GM12865 (cell line): ENCODE measurements around the gene JMJD1C.
"Not testable (repeated sequence)": the region's sequence is repeated elsewhere in the genome, so short reads cannot be mapped to it uniquely, and the experiment has no call there.

ENCODE experiments used
- DNase-seq: peaks from one replicate; pipeline ENCODE4 v3.0.0; 2010; ENCODE audit warnings: low read depth
- H3K4me3 ChIP-seq: 2 replicates; pipeline ENCODE4 v1.5.1; 2011; ENCODE audit warnings: mild to moderate bottlenecking, low read depth, low read length, control low read depth
- TF ChIP-seq, protein P1 (sequence below): IDR thresholded peaks from 2 replicates; pipeline ENCODE4 v1.5.1; 2011; ENCODE audit warnings: low read length, control low read depth, low read depth, inconsistent platforms; ENCODE audit not compliant: insufficient read depth; ENCODE audit errors: missing control alignments

The JMJD1C gene

DNA sequence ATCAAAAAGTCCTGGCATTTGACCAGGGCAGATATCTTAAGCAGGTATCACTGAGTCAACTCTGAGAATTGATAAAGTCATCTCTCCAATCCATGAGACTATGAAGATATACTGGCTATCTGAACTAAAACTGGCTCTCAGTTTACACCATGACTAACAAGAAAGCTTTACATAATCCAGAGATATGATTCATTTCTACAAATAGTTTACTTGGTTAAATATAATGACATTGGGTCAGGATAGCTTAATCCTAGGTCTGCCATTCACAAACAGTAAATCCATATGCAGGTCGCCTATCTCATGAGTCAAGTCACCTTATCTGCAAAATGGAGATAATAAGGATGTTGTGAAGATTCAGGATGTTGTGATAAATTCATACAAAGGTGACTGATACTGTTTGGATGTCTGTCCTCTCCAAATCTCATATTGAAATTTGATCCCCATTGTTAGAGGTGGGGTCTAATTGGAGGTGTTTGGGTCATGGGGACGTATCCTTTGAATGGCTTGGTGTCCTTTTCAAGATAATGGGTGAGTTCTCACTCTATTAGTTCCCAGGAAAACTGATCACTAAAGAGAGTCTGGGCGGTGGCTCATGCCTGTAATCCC, 117.4 kb downstream of the JMJD1C start:
- TF ChIP-seq, protein P1, sequence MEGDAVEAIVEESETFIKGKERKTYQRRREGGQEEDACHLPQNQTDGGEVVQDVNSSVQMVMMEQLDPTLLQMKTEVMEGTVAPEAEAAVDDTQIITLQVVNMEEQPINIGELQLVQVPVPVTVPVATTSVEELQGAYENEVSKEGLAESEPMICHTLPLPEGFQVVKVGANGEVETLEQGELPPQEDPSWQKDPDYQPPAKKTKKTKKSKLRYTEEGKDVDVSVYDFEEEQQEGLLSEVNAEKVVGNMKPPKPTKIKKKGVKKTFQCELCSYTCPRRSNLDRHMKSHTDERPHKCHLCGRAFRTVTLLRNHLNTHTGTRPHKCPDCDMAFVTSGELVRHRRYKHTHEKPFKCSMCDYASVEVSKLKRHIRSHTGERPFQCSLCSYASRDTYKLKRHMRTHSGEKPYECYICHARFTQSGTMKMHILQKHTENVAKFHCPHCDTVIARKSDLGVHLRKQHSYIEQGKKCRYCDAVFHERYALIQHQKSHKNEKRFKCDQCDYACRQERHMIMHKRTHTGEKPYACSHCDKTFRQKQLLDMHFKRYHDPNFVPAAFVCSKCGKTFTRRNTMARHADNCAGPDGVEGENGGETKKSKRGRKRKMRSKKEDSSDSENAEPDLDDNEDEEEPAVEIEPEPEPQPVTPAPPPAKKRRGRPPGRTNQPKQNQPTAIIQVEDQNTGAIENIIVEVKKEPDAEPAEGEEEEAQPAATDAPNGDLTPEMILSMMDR, result no peak
- no peak overlapping the region for H3K4me3 ChIP-seq
- no peak for DNase-seq

DNA sequence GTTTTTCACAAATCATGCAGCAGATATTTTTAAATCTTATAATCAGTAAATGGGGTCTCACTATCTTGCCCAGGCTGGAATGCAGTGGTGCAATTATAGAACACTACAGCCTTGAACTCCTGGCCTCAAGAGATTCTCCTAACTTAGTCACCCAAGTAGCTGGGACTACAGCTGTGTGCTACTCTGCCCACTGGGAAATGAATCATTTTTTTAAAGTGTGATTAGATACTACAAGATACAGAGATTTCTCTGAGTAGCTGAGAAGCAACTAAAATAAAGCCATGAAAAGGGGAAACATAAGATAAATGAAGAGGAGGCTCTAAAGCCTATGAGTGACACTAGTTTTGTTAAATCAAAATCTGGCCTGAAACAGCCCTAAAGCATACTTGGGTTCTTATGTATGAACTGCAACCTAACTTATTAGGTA, 119.7 kb downstream of the JMJD1C start:
- H3K4me3 ChIP-seq, result no peak overlapping the region
- TF ChIP-seq, protein P1, result no peak
- no peak for DNase-seq

DNA sequence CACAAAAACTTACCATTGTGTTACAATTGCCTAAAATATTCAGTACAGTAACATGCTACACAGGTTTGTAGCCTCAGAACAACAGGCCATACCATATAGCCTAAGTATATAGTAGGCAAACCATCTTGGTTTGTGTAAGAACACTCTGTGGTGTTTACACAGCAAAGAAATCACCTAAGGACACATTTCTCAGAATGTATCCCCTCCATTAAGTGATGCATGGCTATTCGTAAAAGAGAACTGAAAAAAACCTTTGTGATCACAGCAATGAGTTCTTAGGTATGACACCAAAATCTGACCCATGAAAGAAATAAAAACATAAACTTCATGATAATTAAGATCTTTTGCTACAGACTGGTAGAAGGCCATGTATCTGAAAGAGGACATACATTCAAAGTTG, 121.5 kb downstream of the JMJD1C start:
- DNase-seq, result no peak
- no peak overlapping the region for H3K4me3 ChIP-seq
- TF ChIP-seq, protein P1, result no peak

DNA sequence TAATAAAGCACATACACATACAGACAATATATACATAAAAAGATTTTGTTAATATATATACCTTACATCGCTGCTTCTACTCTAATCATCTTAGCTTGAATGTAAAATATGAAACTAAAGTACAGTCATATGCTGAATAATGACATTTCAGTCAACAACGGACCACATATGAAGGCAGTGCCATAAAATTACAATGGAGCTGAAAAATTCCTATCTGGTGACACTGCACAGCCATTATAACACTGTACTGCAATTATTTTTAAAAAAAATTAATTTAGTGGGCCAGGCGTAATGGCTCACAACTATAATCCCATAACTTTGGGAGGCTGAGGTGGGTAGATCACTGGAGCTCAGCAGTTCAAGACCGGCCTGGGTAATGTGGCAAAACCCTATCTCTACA, 122.3 kb downstream of the JMJD1C start:
- H3K4me3 ChIP-seq, result no peak overlapping the region
- TF ChIP-seq, protein P1, result no peak
- no peak for DNase-seq

DNA sequence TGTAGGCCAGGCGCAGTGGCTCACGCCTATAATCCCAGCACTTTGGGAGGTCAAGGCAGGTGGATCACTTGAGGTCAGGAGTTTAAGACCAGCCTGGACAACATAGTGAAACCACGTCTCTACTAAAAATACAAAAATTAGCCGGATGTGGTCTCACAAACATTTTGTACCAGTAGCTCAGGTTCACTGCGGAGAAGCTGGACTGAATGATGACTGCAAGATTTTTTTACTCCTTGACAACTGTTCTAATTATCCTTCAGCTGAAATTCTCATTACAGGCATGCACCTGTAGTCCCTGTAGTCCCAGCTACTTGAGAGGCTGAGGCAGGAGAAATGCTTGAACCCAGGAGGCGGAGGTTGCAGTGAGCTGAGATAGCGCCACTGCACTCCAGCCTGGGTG, 126.1 kb downstream of the JMJD1C start:
- not testable (repeated sequence) for H3K4me3 ChIP-seq, DNase-seq

DNA sequence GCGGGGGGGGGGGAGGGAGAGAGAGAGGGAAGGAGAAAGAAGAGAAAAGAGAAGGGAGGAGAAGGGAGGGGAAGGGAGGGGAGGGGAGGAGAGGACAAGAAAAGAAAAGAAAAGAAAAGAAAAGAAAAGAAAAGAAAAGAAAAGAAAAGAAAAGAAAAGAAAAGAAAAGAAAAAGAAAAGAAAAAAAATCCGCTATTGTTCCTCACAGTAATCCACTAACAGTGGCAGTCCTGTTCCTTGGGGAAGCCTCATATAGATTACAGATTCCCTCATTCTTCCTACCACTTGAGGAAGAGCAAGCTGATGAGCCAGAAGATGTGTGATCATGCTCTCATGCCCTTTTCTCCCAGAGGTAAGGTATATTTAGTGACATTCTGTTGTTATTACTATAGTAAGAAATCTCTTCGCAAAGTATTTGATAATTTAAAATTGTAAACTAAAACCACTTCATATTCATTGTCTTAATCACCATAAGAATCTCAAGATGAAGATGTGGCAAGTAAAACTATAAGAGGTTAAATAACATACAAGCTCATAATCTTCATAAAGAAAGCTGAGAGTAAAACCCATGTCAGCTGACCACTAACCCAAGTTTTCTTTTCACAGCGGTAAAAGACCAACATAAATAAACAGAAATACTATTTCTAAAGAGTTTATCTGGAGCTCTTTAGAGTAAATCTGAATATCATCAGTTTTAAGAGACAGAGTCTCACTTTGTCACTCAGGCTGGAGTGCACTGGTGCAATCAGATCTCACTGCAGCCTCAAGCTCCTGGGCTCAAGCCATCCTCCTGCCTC, 128.1 kb downstream of the JMJD1C start:
- H3K4me3 ChIP-seq, result no peak overlapping the region
- TF ChIP-seq, protein P1, result no peak
- no peak for DNase-seq

DNA sequence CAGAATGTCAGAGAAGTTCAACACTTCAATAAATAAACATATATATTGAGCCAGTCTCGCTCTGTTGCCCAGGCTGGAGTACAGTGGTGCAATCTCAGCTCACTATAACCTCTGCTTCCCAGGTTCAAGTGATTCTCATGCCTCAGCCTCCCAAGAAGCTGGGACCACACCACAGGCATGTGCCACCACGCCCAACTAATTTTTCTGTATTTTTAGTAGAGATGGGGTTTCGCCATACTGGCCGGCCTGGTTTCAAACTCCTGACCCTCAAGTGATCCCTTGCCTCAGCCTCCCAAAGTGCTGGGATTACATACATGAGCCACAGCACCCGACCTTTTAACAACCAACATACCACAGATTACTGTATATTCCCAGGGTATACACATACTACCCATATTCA, 134.2 kb downstream of the JMJD1C start:
- DNase-seq, result no peak
- TF ChIP-seq, protein P1, result no peak
- H3K4me3 ChIP-seq, result no peak overlapping the region
